OCI-LY3 (cell line): ENCODE measurements around the gene LBR.

ENCODE experiments used
- CTCF ChIP-seq: fragments of 200-600, 300-600 bp; sonication (generic); IDR thresholded peaks from 2 replicates; pipeline ENCODE4 v1.5.1; 2014; ENCODE audit warnings: antibody characterized with exemption, low read length, low read depth
- EZH2phosphoT487 ChIP-seq: fragments of 200-600 bp; shearing (Covaris generic); IDR thresholded peaks from 2 replicates; pipeline ENCODE4 v1.6.1; 2018; ENCODE audit warnings: antibody characterized with exemption, mixed run types, low read depth

- TF ChIP-seq CTCF (no peak), EZH2phosphoT487 (no peak)
Measured at GRCh38 chr1:225380691-225381090, 47.1 kb downstream of the LBR start.
